ENCODE data around the gene GDA.

DNA sequence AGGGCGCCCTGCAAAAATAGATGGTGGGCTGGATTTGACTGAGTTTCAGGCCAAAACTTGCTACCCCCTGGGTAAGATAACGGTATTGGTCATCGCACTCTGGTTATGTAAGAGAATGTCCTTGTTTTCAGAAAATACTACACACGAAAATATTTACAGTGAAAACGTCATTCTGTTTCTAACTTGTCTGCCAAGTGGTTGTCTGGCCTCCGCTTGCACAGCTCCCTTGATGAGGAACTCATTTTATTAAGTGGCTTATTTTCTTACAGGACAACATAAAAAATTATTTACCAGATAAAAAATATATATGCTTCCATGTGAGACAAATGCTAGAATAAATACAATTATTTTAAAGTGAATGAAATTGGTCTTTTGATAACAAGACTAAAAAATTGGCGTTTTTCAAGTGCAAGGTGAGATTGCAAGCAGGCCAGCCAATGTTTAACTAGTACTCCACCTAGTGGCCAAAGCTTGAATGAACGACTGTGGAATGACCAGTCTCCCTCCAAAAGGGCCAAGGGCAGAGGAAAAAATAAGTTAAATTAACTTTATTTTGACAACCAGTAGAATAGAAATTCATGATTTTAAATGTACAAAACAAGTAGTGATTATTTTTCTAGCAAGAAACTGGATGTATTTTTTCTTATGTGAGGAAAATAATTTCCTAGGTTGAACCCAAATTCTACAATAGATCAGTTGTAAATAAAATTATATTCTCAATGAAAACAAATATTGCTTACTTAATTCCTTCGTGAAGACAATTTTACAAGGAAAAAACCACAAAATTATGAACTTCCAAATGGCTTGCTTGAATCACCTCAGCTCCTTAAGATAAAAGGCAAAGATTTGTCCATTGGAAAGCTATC, 122.6 kb downstream of the GDA start:
- TF ChIP-seq, protein P1, sequence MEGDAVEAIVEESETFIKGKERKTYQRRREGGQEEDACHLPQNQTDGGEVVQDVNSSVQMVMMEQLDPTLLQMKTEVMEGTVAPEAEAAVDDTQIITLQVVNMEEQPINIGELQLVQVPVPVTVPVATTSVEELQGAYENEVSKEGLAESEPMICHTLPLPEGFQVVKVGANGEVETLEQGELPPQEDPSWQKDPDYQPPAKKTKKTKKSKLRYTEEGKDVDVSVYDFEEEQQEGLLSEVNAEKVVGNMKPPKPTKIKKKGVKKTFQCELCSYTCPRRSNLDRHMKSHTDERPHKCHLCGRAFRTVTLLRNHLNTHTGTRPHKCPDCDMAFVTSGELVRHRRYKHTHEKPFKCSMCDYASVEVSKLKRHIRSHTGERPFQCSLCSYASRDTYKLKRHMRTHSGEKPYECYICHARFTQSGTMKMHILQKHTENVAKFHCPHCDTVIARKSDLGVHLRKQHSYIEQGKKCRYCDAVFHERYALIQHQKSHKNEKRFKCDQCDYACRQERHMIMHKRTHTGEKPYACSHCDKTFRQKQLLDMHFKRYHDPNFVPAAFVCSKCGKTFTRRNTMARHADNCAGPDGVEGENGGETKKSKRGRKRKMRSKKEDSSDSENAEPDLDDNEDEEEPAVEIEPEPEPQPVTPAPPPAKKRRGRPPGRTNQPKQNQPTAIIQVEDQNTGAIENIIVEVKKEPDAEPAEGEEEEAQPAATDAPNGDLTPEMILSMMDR (IDR thresholded peaks at IDR 0.05) = peak; percentile 71 to 93 (median 82)
- no peak for TF ChIP-seq POLR2A (IDR thresholded peaks at IDR 0.05)
